ENCODE data around the gene COLQ.
"Not testable (repeated sequence)": the region's sequence is repeated elsewhere in the genome, so short reads cannot be mapped to it uniquely, and the experiment has no call there.

Gene COLQ

GRCh38 chr3:15491143-15491542 is 30.4 kb downstream of the COLQ start:
- DNase-seq (ENCODE audit: low read depth): no peak
- TF ChIP-seq, protein P1, sequence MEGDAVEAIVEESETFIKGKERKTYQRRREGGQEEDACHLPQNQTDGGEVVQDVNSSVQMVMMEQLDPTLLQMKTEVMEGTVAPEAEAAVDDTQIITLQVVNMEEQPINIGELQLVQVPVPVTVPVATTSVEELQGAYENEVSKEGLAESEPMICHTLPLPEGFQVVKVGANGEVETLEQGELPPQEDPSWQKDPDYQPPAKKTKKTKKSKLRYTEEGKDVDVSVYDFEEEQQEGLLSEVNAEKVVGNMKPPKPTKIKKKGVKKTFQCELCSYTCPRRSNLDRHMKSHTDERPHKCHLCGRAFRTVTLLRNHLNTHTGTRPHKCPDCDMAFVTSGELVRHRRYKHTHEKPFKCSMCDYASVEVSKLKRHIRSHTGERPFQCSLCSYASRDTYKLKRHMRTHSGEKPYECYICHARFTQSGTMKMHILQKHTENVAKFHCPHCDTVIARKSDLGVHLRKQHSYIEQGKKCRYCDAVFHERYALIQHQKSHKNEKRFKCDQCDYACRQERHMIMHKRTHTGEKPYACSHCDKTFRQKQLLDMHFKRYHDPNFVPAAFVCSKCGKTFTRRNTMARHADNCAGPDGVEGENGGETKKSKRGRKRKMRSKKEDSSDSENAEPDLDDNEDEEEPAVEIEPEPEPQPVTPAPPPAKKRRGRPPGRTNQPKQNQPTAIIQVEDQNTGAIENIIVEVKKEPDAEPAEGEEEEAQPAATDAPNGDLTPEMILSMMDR (IDR thresholded peaks at IDR 0.05; ENCODE audit: low read depth, low read length, missing control alignments): no peak
- in situ Hi-C loops (cut with HindIII; ENCODE audit: low sequenced_read_pairs): no loop called here
- H3K4me3 ChIP-seq (ENCODE audit: low read depth, low read length): no peak overlapping the region

DNA sequence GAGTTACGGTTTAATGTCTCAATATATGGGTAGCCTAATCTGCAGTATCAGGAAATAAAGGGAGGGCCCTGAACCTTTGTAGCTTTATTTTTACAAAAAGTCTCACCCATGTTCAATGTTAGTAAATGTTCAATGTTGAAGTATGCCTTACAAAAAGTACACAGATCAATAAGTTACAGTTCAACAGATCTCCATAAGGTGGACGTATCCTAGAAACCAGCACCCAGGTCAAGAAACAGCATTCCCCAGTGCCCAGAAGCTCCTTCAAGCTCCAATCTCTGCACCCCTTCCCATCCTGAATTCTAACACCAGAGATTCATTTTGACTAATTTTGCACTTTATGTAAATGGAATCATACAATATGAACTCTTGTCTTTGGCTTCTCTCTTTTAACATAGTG is 31.3 kb downstream of the COLQ start:
- H3K4me3 ChIP-seq (ENCODE audit: low read depth, low read length): no peak overlapping the region
- in situ Hi-C loops (cut with HindIII; ENCODE audit: low sequenced_read_pairs): no loop called here
- TF ChIP-seq, protein P1 (IDR thresholded peaks at IDR 0.05; ENCODE audit: low read depth, low read length, missing control alignments): no peak
- no peak for DNase-seq (ENCODE audit: low read depth)

DNA sequence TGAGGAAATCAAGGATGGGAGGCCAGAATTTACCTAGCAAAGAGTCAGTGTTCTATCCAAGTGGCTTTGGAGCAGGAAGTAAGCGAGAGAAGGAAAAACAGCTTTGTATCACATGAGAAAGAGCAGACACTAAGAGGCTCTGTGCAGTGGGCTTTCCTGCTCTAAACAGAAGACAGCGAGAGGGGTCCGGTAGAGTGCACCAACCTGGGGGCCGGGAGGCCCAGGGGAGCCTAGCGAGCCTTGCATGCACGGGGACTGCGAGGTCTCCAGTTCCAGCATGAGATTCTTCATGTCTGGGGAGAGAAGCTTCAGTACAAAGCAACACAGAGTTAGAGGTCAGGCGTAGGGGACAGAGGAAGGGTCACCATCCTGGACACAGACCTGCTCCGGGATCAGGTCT is 33.5 kb downstream of the COLQ start:
- no peak overlapping the region for H3K4me3 ChIP-seq (ENCODE audit: low read depth, low read length)
- TF ChIP-seq, protein P1 (IDR thresholded peaks at IDR 0.05; ENCODE audit: low read depth, low read length, missing control alignments): no peak
- no peak for DNase-seq (ENCODE audit: low read depth)
- in situ Hi-C loops (cut with HindIII; ENCODE audit: low sequenced_read_pairs): no loop called here

DNA sequence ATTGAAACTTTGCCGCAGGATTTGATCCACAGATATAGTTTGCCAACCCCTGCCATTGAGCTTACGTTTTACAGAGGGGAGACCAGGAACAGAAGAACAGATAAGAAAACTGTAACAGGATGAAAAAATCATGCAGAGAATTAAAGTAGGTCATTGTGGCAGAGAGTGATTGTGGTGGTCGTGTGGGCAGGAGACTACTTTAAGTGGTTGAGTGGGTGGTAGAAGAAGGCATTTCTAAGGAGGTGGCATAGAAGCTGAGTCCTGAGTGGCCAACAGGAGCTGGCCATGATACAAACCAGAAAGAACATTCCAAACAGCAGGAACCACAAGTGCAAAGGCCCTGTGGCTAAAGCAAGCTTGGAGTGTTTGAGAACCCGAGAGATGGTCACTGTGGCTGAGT is 34.5 kb downstream of the COLQ start:
- in situ Hi-C loops (cut with HindIII; ENCODE audit: low sequenced_read_pairs): no loop called here
- TF ChIP-seq, protein P1 (IDR thresholded peaks at IDR 0.05; ENCODE audit: low read depth, low read length, missing control alignments): no peak
- no peak for DNase-seq (ENCODE audit: low read depth)
- H3K4me3 ChIP-seq (ENCODE audit: low read depth, low read length): no peak overlapping the region

GRCh38 chr3:15486020-15486419 is 35.5 kb downstream of the COLQ start:
- DNase-seq (ENCODE audit: low read depth): no peak
- in situ Hi-C loops (cut with HindIII; ENCODE audit: low sequenced_read_pairs): no loop called here
- TF ChIP-seq, protein P1 (IDR thresholded peaks at IDR 0.05; ENCODE audit: low read depth, low read length, missing control alignments): no peak
- H3K4me3 ChIP-seq (ENCODE audit: low read depth, low read length): no peak overlapping the region

DNA sequence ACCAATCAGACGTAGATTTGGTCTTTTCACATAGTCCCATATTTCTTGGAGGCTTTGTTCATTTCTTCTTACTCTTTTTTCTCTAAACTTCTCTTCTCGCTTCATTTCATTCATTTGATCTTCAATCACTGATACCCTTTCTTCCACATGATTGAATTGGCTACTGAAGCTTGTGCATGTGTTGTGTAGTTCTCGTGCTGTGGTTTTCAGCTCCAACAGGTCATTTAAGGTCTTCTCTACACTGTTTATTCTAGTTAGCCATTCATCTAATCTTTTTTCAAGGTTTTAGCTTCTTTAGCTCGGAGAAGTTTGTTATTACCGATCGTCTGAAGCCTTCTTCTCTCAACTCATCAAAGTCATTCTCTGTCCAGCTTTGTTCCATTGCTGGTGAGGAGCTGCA is 37.0 kb downstream of the COLQ start:
- DNase-seq (ENCODE audit: low read depth); in situ Hi-C loops (cut with HindIII; ENCODE audit: low sequenced_read_pairs); H3K4me3 ChIP-seq (ENCODE audit: low read depth, low read length): not testable (repeated sequence)

- DNase-seq (ENCODE audit: low read depth): no peak
- in situ Hi-C loops (cut with HindIII; ENCODE audit: low sequenced_read_pairs): no loop called here
- H3K4me3 ChIP-seq (ENCODE audit: low read depth, low read length): no peak overlapping the region
- TF ChIP-seq, protein P1 (IDR thresholded peaks at IDR 0.05; ENCODE audit: low read depth, low read length, missing control alignments): no peak
These were observed 41.9 kb downstream of the COLQ start for GRCh38 chr3:15479400-15480224.
